Duodenal mucosa (tissue), 2 donors: ENCODE data around the gene FAM131C.
"Not testable (repeated sequence)": the region's sequence is repeated elsewhere in the genome, so short reads cannot be mapped to it uniquely, and the experiment has no call there.

Source experiments
- H3K27ac ChIP-seq: one replicate; pipeline ENCODE4 v1.7.0; 2013; ENCODE audit warnings: low read depth, low read length
- H3K27me3 ChIP-seq, 2 donors: one replicate each; pipeline ENCODE4 v1.7.0; 2013; ENCODE audit warnings: low read length in 2 of 2, control low read depth in 1 of 2; ENCODE audit not compliant: insufficient read depth in 2 of 2, control insufficient read depth in 1 of 2
- H3K36me3 ChIP-seq, 2 donors: one replicate each; pipeline ENCODE4 v1.7.0; 2013; ENCODE audit warnings: low read length in 2 of 2, control low read depth in 1 of 2; ENCODE audit not compliant: insufficient read depth in 2 of 2, control insufficient read depth in 1 of 2
- H3K4me1 ChIP-seq, 2 donors: one replicate each; pipeline ENCODE4 v1.7.0; 2013; ENCODE audit warnings: low read length in 2 of 2, control low read depth in 1 of 2; ENCODE audit not compliant: insufficient read depth in 2 of 2, control insufficient read depth in 1 of 2
- H3K4me3 ChIP-seq, 2 donors: one replicate each; pipeline ENCODE4 v1.7.0; 2013; ENCODE audit warnings: low read length in 2 of 2, low read depth in 1 of 2
- H3K9ac ChIP-seq, 2 donors: one replicate each; pipeline ENCODE4 v1.7.0; 2013; ENCODE audit warnings: low read length in 2 of 2, low read depth in 1 of 2
- H3K9me3 ChIP-seq, 2 donors: one replicate each; pipeline ENCODE4 v1.7.0; 2013; ENCODE audit warnings: low read length in 2 of 2, control low read depth in 1 of 2; ENCODE audit not compliant: control insufficient read depth in 1 of 2

FAM131C gene

GRCh38 chr1:16107039-16107438 is 33.6 kb upstream of the FAM131C start:
- H3K36me3 ChIP-seq, H3K9me3 ChIP-seq, H3K4me3 ChIP-seq, H3K4me1 ChIP-seq, H3K27ac ChIP-seq, H3K27me3 ChIP-seq, H3K9ac ChIP-seq: not testable (repeated sequence)

GRCh38 chr1:16101623-16102022 is 28.2 kb upstream of the FAM131C start:
- H3K4me3 ChIP-seq = no peak overlapping the region
- H3K9ac ChIP-seq = no peak overlapping the region
- no peak overlapping the region for H3K27ac ChIP-seq
- H3K36me3 ChIP-seq = no peaks in the 10 kb centered on the region
- peaks cover under 1 to 3% of the 10 kb centered on the region in 2 donors for H3K27me3 ChIP-seq
- H3K4me1 ChIP-seq = no peaks in the 10 kb centered on the region
- H3K9me3 ChIP-seq = no peaks in the 10 kb centered on the region

GRCh38 chr1:16099412-16099811 is 26.0 kb upstream of the FAM131C start:
- Histone ChIP-seq H3K9me3 (no peaks in the 10 kb centered on the region), H3K27ac (no peak overlapping the region), H3K9ac (no peak overlapping the region), H3K4me3 (no peak overlapping the region), H3K27me3 (peaks cover 3 to 4% of the 10 kb centered on the region in 2 donors), H3K36me3 (no peaks in the 10 kb centered on the region), H3K4me1 (no peaks in the 10 kb centered on the region)

- no peak overlapping the region for H3K9ac ChIP-seq
- no peak overlapping the region for H3K27ac ChIP-seq
- peaks cover 0 to 4% of the 10 kb centered on the region in 2 donors for H3K27me3 ChIP-seq
- no peaks in the 10 kb centered on the region for H3K36me3 ChIP-seq
- H3K4me3 ChIP-seq = no peak overlapping the region
- H3K4me1 ChIP-seq = no peaks in the 10 kb centered on the region
- H3K9me3 ChIP-seq = no peaks in the 10 kb centered on the region
Observed at GRCh38 chr1:16095447-16095846, 22.0 kb upstream of the FAM131C start.

GRCh38 chr1:16094453-16095158 is 21.2 kb upstream of the FAM131C start:
- H3K4me1 ChIP-seq = no peaks in the 10 kb centered on the region
- no peaks in the 10 kb centered on the region for H3K36me3 ChIP-seq
- H3K27me3 ChIP-seq = peaks cover 0 to 4% of the 10 kb centered on the region in 2 donors
- no peak overlapping the region for H3K27ac ChIP-seq
- H3K4me3 ChIP-seq = no peak overlapping the region
- H3K9me3 ChIP-seq = no peaks in the 10 kb centered on the region
- no peak overlapping the region for H3K9ac ChIP-seq

GRCh38 chr1:16093611-16094010 is 20.2 kb upstream of the FAM131C start:
- no peaks in the 10 kb centered on the region for H3K36me3 ChIP-seq
- H3K4me1 ChIP-seq = no peaks in the 10 kb centered on the region
- no peaks in the 10 kb centered on the region for H3K9me3 ChIP-seq
- H3K27ac ChIP-seq = no peak overlapping the region
- H3K4me3 ChIP-seq = no peak overlapping the region
- no peak overlapping the region for H3K9ac ChIP-seq
- H3K27me3 ChIP-seq = peaks cover 0 to 4% of the 10 kb centered on the region in 2 donors

GRCh38 chr1:16092923-16093511 is 19.6 kb upstream of the FAM131C start:
- H3K9ac ChIP-seq = no peak overlapping the region
- H3K27ac ChIP-seq = no peak overlapping the region
- no peaks in the 10 kb centered on the region for H3K36me3 ChIP-seq
- peaks cover 0 to 4% of the 10 kb centered on the region in 2 donors for H3K27me3 ChIP-seq
- no peaks in the 10 kb centered on the region for H3K9me3 ChIP-seq
- no peaks in the 10 kb centered on the region for H3K4me1 ChIP-seq
- H3K4me3 ChIP-seq = no peak overlapping the region

- H3K27ac ChIP-seq = no peak overlapping the region
- H3K27me3 ChIP-seq = peaks cover 0 to 4% of the 10 kb centered on the region in 2 donors
- H3K9ac ChIP-seq = no peak overlapping the region
- H3K4me3 ChIP-seq = no peak overlapping the region
- H3K9me3 ChIP-seq = no peaks in the 10 kb centered on the region
- no peaks in the 10 kb centered on the region for H3K4me1 ChIP-seq
- H3K36me3 ChIP-seq = no peaks in the 10 kb centered on the region
Observed at GRCh38 chr1:16092097-16092922, 18.9 kb upstream of the FAM131C start.

GRCh38 chr1:16091296-16091695 is 17.8 kb upstream of the FAM131C start:
- Histone ChIP-seq H3K27ac (no peak overlapping the region), H3K36me3 (no peaks in the 10 kb centered on the region), H3K9ac (no peak overlapping the region), H3K9me3 (no peaks in the 10 kb centered on the region), H3K4me3 (no peak overlapping the region), H3K4me1 (no peaks in the 10 kb centered on the region), H3K27me3 (peaks cover 0 to under 1% of the 10 kb centered on the region in 2 donors)
